ENCODE results near the gene CORT.

GRCh38 chr1:10495952-10496351 is 46.1 kb downstream of the CORT start:
- TF ChIP-seq, protein P1, sequence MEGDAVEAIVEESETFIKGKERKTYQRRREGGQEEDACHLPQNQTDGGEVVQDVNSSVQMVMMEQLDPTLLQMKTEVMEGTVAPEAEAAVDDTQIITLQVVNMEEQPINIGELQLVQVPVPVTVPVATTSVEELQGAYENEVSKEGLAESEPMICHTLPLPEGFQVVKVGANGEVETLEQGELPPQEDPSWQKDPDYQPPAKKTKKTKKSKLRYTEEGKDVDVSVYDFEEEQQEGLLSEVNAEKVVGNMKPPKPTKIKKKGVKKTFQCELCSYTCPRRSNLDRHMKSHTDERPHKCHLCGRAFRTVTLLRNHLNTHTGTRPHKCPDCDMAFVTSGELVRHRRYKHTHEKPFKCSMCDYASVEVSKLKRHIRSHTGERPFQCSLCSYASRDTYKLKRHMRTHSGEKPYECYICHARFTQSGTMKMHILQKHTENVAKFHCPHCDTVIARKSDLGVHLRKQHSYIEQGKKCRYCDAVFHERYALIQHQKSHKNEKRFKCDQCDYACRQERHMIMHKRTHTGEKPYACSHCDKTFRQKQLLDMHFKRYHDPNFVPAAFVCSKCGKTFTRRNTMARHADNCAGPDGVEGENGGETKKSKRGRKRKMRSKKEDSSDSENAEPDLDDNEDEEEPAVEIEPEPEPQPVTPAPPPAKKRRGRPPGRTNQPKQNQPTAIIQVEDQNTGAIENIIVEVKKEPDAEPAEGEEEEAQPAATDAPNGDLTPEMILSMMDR (IDR thresholded peaks at IDR 0.05): no peak
- TF ChIP-seq ZFX (IDR thresholded peaks at IDR 0.05; ENCODE audit: borderline replicate concordance): no peak

All from 22Rv1 (cell line).